Thymus (tissue), 11 donors: Measurements from ENCODE around the gene RPL10A. TPM values are rescaled to one million over a fixed set of nuclear protein-coding genes. Genes with fewer than 3 reads are reported as not detected.

Experiments used
- DNase-seq, 9 donors: peaks; one replicate each; pipeline ENCODE4 v3.0.0-alpha.2; 2013; ENCODE audit warnings: low spot score in 9 of 9, low read depth in 6 of 9, missing footprints in 1 of 9
- H3K27ac ChIP-seq, 2 donors: one replicate each; pipeline ENCODE4 v1.5.1; 2013; ENCODE audit warnings: control low read depth in 1 of 2, low read depth in 1 of 2, low read length in 1 of 2, mild to moderate bottlenecking in 1 of 2, moderate library complexity in 1 of 2
- H3K27me3 ChIP-seq, 2 donors: one replicate each; pipeline ENCODE4 v1.5.1; 2013; ENCODE audit warnings: low read length in 1 of 2; ENCODE audit not compliant: control insufficient read depth in 2 of 2, insufficient read depth in 1 of 2
- H3K36me3 ChIP-seq, 2 donors: one replicate each; pipeline ENCODE4 v1.5.1; 2013; ENCODE audit warnings: low read length in 1 of 2, mild to moderate bottlenecking in 1 of 2, moderate library complexity in 1 of 2; ENCODE audit not compliant: control insufficient read depth in 2 of 2, insufficient read depth in 2 of 2
- H3K4me1 ChIP-seq, 2 donors: one replicate each; pipeline ENCODE4 v1.5.1; 2013; ENCODE audit warnings: low read length in 2 of 2; ENCODE audit not compliant: control insufficient read depth in 2 of 2, insufficient read depth in 2 of 2
- H3K4me3 ChIP-seq, 2 donors: one replicate each; pipeline ENCODE4 v1.5.1; 2013; ENCODE audit warnings: low read length in 2 of 2, control low read depth in 1 of 2, mild to moderate bottlenecking in 1 of 2
- H3K9me3 ChIP-seq, 2 donors: one replicate each; pipeline ENCODE4 v1.5.1; 2013; ENCODE audit warnings: low read length in 1 of 2, mild to moderate bottlenecking in 1 of 2; ENCODE audit not compliant: control insufficient read depth in 2 of 2, insufficient read depth in 1 of 2
- WGBS: extraction: QIAGEN DNeasy Blood & Tissue Kit; methylation state at CpG from one replicate; pipeline ENCODE4 v1.1.7; 2013; 5-methylcytosine and 5-hydroxymethylcytosine counted together
- polyA plus RNA-seq: library from polyadenylated mRNA; stranded (reverse); fragments of 200-250 nt; gene quantifications from one replicate; pipeline ENCODE4 v1.2.3, GENCODE V29; 2013
- total RNA-seq: library from RNA; stranded (reverse); fragments of 120-200 nt; gene quantifications from one replicate; pipeline ENCODE4 v1.2.4, GENCODE V29; 2013
- donor health status: healthy.

RPL10A gene
- total and polyA plus RNA-seq, 2 donors, result 1,878 to 2,373 TPM

DNA sequence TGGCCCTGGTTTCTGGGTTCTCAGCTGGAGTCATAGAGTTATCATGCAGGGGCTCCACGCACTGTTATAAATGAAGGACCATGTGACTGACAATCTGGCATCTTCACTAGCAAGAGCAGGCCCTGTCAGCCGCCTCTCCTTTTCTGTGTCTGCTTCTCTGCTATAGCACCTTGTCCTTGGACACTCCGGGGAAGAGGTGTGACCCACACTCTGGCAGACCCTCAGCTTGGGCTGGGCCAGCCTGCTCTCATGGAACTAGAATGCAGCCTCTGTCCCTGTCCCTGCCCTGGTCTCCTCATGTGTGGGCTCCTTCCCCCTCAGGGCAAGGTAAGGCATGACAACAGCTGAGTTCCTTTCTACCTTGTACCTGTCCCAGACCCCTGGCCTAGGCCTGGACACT is 27.0 kb upstream of the RPL10A start:
- DNase-seq, result no peak

DNA sequence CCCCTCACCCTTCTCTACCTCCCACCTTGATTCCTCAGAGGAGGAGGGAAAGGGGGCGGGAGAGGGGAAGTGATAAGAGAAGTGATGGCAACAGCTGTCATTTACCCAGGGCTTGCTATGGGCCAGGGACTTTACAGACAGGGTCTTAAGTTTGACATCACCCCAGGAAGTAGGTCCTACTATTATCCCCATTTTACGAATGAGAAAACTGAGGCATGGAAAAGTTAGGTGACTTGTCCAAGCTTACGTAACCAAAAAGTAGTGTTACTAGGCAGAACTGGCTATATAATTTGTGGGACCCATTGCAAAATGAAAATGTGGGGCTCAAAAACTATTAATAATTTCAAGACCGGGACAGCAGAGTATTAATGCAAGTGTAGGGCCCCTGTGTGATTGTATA is 26.6 kb upstream of the RPL10A start:
- no peak for DNase-seq
- Histone ChIP-seq H3K9me3 (no peaks in the 10 kb centered on the region), H3K4me1 (no peaks in the 10 kb centered on the region), H3K27ac (no peak overlapping the region), H3K4me3 (no peak overlapping the region), H3K36me3 (no peaks in the 10 kb centered on the region), H3K27me3 (no peaks in the 10 kb centered on the region)
- 96% methylated on average over 4 of the region's 4 CpGs for WGBS

More for the DNA sequence above, 27.0 kb upstream of the RPL10A start:
- WGBS, result 100% methylated on average over 3 of the region's 3 CpGs
- H3K4me1 ChIP-seq, result no peaks in the 10 kb centered on the region
- H3K27me3 ChIP-seq, result no peaks in the 10 kb centered on the region
- H3K27ac ChIP-seq, result no peak overlapping the region
- no peak overlapping the region for H3K4me3 ChIP-seq
- H3K9me3 ChIP-seq, result no peaks in the 10 kb centered on the region
- no peaks in the 10 kb centered on the region for H3K36me3 ChIP-seq

DNA sequence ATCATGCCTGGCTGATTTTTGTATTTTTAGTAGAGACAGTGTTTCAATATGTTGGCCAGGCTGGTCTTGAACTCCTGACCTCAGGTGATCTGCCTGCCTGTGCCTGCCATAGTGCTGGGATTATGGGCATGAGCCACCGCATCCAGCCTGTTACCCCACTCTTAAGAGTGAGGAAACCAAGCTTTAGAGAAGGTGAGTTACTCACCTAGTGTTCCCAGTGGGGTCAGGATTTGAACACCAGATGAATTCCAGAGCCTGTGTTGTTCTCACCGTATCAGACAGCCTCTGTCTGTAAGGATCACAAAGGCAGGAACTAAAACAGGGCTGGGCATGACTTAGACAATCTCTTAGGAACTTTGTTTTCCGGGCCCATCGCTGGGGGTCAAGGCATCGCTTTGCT is 25.5 kb upstream of the RPL10A start:
- no peaks in the 10 kb centered on the region for H3K9me3 ChIP-seq

DNA sequence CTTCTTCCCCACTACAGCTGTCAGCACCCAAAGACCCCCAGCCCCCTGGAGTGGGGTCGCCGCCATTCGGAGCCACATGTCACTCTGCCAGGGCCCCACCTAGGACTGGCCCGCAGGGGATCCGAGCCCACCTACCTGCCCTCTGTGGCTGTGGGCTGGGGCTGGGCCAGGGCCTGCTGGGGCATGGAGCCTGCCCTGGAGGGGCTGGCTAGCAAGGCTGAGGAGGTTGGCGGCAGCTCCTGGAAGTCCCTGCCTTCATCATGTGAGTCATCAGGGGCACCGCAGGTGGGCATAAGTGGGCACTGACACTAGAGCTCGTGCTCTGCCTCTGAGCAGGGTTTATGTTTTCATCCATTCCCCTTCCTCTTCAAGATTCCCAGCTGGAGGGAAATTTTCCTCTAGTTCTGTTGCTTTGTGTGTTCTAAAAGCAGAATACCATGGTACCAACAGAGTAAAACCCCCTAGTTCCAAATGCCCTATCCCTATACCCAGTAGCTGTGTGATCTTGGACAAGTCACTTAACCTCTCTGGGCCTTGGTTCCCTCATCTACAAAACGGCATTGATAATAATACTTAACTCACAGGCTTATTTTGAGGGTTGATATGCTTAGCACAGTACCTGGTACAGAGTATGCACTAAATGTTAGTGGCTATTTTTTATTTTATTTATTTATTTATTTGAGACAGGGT is 24.7 kb upstream of the RPL10A start:
- no peak for DNase-seq
- no peak overlapping the region for H3K4me3 ChIP-seq
- no peak overlapping the region for H3K27ac ChIP-seq
- H3K4me1 ChIP-seq, result no peaks in the 10 kb centered on the region
- no peaks in the 10 kb centered on the region for H3K9me3 ChIP-seq
- no peaks in the 10 kb centered on the region for H3K27me3 ChIP-seq
- WGBS, result 95% methylated on average over 9 of the region's 9 CpGs
- no peaks in the 10 kb centered on the region for H3K36me3 ChIP-seq

More for the DNA sequence above, 25.5 kb upstream of the RPL10A start:
- Histone ChIP-seq H3K4me3 (no peak overlapping the region), H3K4me1 (no peaks in the 10 kb centered on the region), H3K36me3 (no peaks in the 10 kb centered on the region), H3K27ac (no peak overlapping the region), H3K27me3 (no peaks in the 10 kb centered on the region)
- no peak for DNase-seq
- 96% methylated on average over 5 of the region's 5 CpGs for WGBS

DNA sequence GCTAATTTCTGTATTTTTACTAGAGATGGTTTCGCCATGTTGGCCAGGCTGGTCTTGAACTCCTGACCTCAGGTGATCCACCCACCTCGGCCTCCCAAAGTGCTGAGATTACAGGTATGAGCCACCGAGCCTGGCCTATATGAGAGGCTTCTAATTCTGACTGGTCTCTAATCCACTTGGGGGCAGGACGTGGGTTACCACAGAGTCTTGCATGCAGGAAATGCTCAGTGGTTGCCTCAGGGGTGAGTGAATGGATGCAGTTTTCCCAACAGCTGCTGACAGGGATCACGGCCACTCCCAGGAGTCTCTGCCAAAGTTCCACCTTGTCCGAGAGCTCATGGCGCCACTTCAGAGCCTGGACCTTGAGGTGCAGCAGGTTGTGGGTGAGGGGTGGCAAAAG is 22.5 kb upstream of the RPL10A start:
- Histone ChIP-seq H3K27me3 (peaks cover 0 to 11% of the 10 kb centered on the region in 2 donors), H3K9me3 (no peaks in the 10 kb centered on the region), H3K4me1 (no peaks in the 10 kb centered on the region), H3K36me3 (no peaks in the 10 kb centered on the region), H3K27ac (no peak overlapping the region), H3K4me3 (no peak overlapping the region)
- DNase-seq, result no peak
- 72% methylated on average over 7 of the region's 7 CpGs for WGBS

DNA sequence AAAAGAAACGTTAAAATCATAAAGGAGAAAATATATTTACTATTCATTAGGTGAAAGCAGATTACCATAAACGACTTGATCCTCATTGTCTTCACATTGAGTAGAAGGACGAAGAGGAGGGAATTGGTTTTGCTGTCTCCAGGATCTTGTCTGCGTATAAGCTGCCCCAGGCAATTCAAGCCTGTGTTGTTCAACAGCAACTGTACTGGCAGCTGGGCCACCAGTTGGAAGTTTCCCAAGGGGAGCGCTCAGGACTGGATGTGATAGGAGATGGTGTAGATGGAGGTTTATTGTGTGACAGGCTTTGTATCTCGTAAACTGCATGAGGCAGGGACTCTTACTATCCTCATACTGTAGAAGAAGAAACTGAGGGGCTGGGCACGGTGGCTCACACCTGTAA is 20.0 kb upstream of the RPL10A start:
- 85% methylated on average over 7 of the region's 7 CpGs for WGBS
- Histone ChIP-seq H3K4me3 (no peak overlapping the region), H3K27me3 (peaks cover 0 to 29% of the 10 kb centered on the region in 2 donors), H3K9me3 (no peaks in the 10 kb centered on the region), H3K4me1 (peaks cover 7 to 14% of the 10 kb centered on the region in 2 donors), H3K27ac (no peak overlapping the region), H3K36me3 (no peaks in the 10 kb centered on the region)
- no peak for DNase-seq

DNA sequence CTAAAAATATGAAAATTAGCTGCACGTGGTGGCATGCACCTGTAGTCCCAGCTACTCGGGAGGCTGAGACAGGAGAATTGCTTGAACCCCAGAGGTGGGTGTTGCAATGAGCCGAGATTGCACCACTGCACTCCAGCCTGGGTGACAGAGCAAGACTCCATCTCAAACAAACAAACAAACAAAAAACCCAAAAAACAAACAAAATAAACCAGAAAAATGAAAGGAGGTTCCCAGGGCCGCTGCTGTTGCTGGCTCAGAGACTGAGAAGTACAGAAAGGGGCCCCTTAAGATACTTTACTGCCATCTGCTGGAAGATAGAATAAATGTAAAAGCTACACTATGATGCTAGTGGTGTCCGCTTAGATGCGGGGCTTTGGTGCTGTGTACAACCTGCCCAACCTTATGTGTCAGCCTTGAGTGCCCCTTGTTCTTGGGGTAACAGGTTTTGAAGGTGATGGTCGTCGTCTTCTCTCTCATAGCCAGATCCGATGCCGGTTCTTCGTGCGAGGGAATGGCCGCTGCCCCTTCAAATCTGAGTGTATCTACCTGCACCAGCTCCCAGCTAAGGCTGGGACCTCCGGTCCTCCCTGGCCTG is 18.8 kb upstream of the RPL10A start:
- 45% methylated on average over 14 of the region's 14 CpGs for WGBS
- H3K36me3 ChIP-seq, result no peaks in the 10 kb centered on the region
- no peak overlapping the region for H3K27ac ChIP-seq
- DNase-seq, result peak in 7 of 9 donors; percentile 43 to 86 (median 59)
- no peaks in the 10 kb centered on the region for H3K9me3 ChIP-seq
- H3K4me3 ChIP-seq, result no peak overlapping the region
- peaks cover 0 to 29% of the 10 kb centered on the region in 2 donors for H3K27me3 ChIP-seq
- peaks cover 7 to 16% of the 10 kb centered on the region in 2 donors for H3K4me1 ChIP-seq

DNA sequence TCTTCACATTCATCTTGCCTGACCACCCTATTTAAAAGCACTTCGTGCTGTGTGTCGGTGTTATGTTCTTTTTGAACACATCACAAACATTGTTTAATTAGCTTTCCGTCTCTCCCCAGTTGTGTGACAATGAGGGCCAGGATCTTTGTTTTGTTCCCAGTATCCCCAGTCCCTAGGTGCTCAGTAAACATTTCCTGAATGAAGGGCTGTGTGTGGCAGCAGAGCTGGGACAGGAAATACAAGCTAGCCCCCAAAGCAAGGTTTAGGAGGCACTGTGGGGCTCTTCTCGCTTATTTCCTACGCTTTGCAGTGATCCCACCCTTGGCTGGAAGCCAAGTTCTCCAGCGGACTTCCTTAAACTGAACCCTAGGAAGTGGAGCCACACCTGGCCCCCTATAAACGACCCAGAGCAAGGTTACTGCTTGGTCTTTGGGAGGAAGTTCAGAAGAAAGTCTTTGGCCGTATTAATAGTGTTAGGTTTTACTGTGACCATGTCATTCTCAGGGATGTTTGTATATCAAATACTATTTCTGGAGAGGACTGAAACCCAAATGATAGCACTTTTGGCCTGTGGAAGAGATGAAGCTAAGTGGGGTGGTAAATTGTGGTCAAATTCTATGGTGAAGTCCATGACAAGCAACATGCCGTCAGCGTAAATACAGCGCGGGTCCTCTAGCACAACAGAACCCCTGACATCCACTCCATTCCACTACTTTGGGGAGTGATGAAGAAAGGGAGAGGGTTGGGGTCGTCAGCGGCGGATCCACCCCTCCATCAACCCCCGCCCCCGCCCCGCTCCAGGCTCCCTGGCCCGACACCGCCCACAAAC is 16.6 kb upstream of the RPL10A start:
- H3K4me1 ChIP-seq, result peaks cover 7 to 21% of the 10 kb centered on the region in 2 donors
- H3K27ac ChIP-seq, result no peak overlapping the region
- H3K4me3 ChIP-seq, result peak overlapping the region; percentile 58 to 70
- no peaks in the 10 kb centered on the region for H3K36me3 ChIP-seq
- peak in 2 of 9 donors; percentile 8 to 16 for DNase-seq
- H3K9me3 ChIP-seq, result no peaks in the 10 kb centered on the region
- 17% methylated on average over 20 of the region's 20 CpGs for WGBS
- H3K27me3 ChIP-seq, result peaks cover 0 to 29% of the 10 kb centered on the region in 2 donors
